ENCODE data around the gene RPL39L.

The RPL39L gene

DNA sequence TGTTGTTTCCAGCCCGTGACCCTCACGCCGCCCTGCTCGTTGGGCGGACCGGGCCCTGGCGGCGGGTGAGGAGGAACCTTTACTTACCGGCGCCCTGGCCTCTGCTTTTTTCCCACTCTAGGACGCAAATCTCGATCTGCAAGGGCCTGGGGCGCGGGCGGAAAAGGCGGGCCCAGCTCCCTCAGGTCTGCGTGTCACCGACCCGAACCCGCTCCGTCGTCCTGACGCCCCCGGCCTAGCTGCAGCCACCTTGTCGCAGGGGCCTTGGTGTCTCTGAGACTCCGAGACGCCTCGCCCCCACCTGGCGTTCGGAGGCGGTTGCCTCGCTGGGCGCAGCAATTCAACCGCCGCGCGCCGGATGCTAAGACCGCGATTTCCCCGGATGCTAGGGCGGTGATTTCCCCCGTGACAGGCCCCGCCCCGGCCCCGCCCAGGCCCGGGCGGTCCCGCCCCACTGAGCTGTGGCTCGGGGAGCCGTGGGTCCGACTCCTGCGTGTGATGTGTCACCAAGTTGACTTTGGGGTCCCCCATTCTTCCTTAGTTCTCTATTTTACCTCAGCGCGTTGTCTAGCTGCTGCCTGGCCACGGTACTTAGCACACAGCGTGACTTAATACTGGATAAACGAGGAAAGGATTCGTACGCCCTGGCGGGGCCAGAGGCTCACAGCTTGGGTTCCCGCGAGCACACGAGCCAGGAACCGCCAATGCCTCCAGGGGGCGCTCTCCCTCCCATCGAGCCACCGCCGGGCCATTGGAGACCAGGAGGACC, at the start of gene RPL39L:
TSS of gene RPL39L (minus strand) at position 371 of the 769 bp plus-strand sequence. CDS start 18,196 bp downstream, outside the sequence.
- TF ChIP-seq, protein P1, sequence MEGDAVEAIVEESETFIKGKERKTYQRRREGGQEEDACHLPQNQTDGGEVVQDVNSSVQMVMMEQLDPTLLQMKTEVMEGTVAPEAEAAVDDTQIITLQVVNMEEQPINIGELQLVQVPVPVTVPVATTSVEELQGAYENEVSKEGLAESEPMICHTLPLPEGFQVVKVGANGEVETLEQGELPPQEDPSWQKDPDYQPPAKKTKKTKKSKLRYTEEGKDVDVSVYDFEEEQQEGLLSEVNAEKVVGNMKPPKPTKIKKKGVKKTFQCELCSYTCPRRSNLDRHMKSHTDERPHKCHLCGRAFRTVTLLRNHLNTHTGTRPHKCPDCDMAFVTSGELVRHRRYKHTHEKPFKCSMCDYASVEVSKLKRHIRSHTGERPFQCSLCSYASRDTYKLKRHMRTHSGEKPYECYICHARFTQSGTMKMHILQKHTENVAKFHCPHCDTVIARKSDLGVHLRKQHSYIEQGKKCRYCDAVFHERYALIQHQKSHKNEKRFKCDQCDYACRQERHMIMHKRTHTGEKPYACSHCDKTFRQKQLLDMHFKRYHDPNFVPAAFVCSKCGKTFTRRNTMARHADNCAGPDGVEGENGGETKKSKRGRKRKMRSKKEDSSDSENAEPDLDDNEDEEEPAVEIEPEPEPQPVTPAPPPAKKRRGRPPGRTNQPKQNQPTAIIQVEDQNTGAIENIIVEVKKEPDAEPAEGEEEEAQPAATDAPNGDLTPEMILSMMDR (IDR thresholded peaks at IDR 0.05; ENCODE audit: insufficient read depth, low read length, poor library complexity, severe bottlenecking): peak; percentile 94
- Histone ChIP-seq H3K4me3 (replicated peaks; ENCODE audit: low read depth, low read length) (peak within 1 kb of the TSS; percentile 59), H3K36me3 (ENCODE audit: control insufficient read depth, insufficient read depth, low read length) (no peaks in the 10 kb centered on the region), H3K27me3 (replicated peaks; ENCODE audit: control insufficient read depth, insufficient read depth, low read length) (no peaks in the 10 kb centered on the region)
- DNase-seq (ENCODE audit: extremely low read depth, insufficient read length): peak; percentile 96

DNA sequence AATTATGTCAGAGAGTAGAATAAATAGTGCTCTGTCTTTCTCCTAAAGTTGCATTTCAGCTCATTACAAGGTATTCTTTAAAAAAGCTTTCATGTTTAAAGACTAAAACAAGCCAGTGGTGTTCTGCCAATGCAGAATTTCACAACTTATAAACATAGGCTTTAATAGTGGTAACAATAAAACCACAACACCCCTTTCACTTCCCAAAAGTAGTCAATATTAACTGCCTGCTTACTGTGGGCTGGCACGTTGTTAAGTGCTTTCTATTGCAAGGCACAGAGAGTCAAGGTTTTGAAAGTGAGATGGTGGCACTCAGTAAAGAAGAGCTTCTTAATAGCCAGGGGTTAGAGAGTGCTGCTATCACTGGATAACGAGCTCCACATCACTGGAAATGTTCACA, 49.6 kb upstream of the RPL39L start:
- Histone ChIP-seq H3K4me3 (replicated peaks; ENCODE audit: low read depth, low read length) (no peak overlapping the region), H3K36me3 (ENCODE audit: control insufficient read depth, insufficient read depth, low read length) (no peaks in the 10 kb centered on the region), H3K27me3 (replicated peaks; ENCODE audit: control insufficient read depth, insufficient read depth, low read length) (no peaks in the 10 kb centered on the region; the same call in 1 of the 2 replicates)
- DNase-seq (ENCODE audit: extremely low read depth, insufficient read length): no peak
- TF ChIP-seq, protein P1 (IDR thresholded peaks at IDR 0.05; ENCODE audit: insufficient read depth, low read length, poor library complexity, severe bottlenecking): no peak

DNA sequence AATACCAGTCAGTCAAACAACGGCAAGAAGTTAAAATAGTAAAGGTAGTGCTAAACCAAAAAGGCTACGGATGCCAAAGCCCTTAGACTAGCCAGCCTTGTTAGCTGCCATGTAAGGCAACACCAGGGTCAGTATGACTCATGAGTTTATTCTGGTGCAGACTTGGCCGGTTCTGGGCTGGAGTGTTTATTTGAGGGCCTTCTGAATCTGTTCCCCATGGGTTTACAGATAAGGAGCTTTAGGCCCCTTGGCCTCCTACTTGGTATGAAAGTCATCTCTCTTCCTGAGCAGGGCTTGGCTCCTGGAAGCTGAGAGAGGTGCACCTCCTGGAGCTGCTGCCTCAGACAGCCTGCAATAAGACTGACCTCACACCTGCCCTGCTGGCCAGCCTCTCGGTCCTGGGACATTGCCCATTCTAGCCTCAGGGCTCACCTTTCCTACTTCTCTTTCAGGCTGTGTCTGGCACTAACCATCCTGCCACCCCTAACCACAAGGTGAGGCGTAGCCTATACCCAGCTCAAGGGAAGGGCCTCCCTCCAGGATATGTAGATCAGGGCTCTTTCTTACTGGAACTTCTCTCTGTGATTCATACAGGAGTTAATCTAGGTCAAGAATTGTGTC, 47.6 kb upstream of the RPL39L start:
- no peak overlapping the region for H3K4me3 ChIP-seq (replicated peaks; ENCODE audit: low read depth, low read length)
- no peak for DNase-seq (ENCODE audit: extremely low read depth, insufficient read length)
- no peaks in the 10 kb centered on the region for H3K36me3 ChIP-seq (ENCODE audit: control insufficient read depth, insufficient read depth, low read length)
- no peaks in the 10 kb centered on the region; the same call in 1 of the 2 replicates for H3K27me3 ChIP-seq (replicated peaks; ENCODE audit: control insufficient read depth, insufficient read depth, low read length)
- TF ChIP-seq, protein P1 (IDR thresholded peaks at IDR 0.05; ENCODE audit: insufficient read depth, low read length, poor library complexity, severe bottlenecking): no peak

DNA sequence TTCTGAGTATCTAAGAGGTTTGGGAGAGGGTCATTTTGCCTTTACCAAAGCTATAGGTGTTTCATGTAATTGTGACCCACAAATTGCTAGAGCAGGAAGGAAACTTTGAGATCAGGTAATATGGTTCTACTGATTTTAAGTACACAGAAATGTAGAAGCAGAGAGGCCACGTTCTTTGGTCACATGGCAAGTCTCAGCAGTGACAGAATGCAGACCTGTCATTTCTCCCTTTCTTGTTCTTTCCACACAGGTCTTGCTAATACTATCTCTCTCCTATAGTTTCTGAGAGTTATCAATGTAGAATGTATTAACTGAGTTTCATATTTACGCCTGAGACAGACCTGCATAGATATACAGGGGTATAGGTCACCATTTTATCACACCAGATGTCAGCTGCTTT, 47.1 kb upstream of the RPL39L start:
- H3K36me3 ChIP-seq (ENCODE audit: control insufficient read depth, insufficient read depth, low read length): no peaks in the 10 kb centered on the region
- TF ChIP-seq, protein P1 (IDR thresholded peaks at IDR 0.05; ENCODE audit: insufficient read depth, low read length, poor library complexity, severe bottlenecking): no peak
- H3K27me3 ChIP-seq (replicated peaks; ENCODE audit: control insufficient read depth, insufficient read depth, low read length): no peaks in the 10 kb centered on the region; the same call in 1 of the 2 replicates
- H3K4me3 ChIP-seq (replicated peaks; ENCODE audit: low read depth, low read length): no peak overlapping the region
- DNase-seq (ENCODE audit: extremely low read depth, insufficient read length): no peak

DNA sequence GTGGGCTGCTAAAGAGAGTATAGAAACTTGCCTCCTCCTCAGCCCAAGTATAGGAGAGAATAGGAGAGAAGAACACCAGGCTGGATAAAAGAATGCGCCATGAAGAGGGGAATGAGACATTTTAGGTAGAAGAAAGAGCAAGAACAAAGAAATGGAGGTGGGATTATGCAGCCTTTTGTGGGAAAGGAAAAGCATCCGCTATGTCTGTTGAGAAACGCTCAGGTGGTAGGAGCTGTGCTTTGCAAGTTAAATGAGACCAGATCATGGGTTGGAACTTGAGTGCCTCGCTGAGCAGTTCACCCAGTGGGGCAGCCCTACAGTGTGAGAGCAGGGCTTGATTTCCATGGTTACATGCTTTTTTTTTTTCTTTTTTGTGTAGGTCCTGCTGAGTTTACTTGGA, 46.5 kb upstream of the RPL39L start:
- Histone ChIP-seq H3K36me3 (ENCODE audit: control insufficient read depth, insufficient read depth, low read length) (no peaks in the 10 kb centered on the region), H3K27me3 (replicated peaks; ENCODE audit: control insufficient read depth, insufficient read depth, low read length) (no peaks in the 10 kb centered on the region; the same call in 1 of the 2 replicates), H3K4me3 (replicated peaks; ENCODE audit: low read depth, low read length) (no peak overlapping the region)
- TF ChIP-seq, protein P1 (IDR thresholded peaks at IDR 0.05; ENCODE audit: insufficient read depth, low read length, poor library complexity, severe bottlenecking): no peak
- DNase-seq (ENCODE audit: extremely low read depth, insufficient read length): no peak
